ENCODE data around the gene KTN1. TPM values are rescaled to one million over a fixed set of nuclear protein-coding genes. Genes with fewer than 3 reads are reported as not detected.

The KTN1 gene, protein sequence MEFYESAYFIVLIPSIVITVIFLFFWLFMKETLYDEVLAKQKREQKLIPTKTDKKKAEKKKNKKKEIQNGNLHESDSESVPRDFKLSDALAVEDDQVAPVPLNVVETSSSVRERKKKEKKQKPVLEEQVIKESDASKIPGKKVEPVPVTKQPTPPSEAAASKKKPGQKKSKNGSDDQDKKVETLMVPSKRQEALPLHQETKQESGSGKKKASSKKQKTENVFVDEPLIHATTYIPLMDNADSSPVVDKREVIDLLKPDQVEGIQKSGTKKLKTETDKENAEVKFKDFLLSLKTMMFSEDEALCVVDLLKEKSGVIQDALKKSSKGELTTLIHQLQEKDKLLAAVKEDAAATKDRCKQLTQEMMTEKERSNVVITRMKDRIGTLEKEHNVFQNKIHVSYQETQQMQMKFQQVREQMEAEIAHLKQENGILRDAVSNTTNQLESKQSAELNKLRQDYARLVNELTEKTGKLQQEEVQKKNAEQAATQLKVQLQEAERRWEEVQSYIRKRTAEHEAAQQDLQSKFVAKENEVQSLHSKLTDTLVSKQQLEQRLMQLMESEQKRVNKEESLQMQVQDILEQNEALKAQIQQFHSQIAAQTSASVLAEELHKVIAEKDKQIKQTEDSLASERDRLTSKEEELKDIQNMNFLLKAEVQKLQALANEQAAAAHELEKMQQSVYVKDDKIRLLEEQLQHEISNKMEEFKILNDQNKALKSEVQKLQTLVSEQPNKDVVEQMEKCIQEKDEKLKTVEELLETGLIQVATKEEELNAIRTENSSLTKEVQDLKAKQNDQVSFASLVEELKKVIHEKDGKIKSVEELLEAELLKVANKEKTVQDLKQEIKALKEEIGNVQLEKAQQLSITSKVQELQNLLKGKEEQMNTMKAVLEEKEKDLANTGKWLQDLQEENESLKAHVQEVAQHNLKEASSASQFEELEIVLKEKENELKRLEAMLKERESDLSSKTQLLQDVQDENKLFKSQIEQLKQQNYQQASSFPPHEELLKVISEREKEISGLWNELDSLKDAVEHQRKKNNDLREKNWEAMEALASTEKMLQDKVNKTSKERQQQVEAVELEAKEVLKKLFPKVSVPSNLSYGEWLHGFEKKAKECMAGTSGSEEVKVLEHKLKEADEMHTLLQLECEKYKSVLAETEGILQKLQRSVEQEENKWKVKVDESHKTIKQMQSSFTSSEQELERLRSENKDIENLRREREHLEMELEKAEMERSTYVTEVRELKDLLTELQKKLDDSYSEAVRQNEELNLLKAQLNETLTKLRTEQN (N-terminal part only)
- total RNA-seq = 71.7 and 77.8 TPM in 2 replicates

DNA sequence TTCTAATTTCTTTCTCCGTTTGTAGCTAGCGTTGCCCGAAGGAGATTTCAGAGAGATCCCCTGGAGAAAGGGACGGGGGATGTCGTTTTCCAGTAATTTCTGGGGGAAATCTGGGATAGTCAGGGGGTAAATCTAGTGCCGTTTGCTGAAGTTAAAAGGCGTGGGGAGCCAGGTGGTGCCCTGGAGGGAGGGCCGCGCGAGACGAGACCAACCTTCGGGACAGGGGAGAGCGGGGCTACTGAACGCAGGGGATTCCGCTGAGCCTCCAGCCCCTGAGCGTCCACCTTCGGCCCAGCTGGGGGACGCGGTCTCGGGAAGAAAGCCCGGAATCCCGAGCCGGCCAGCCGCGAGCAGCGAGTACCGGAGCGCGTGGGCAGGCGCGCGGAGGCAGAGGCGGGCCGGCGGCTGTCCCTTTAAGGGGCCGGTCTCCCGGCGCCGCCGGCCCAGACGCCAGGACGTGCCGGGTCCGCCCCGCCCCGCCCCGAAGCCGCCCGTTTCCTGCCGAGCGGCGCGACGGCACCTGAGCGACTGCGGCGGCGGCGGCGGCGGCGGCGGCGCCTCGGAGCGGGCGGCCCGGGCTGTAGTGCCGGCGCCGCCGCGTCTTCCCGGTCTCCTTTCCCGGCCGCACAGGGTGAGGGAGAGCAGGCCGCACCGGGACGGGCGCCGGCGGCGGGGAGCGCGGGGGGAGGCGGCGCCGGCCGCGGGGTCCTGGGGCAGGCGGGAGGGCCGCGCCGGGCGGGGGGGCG is at the start of gene KTN1:
TSS of gene KTN1 (plus strand) at position 484 of the 746 bp plus-strand sequence. CDS start 31,842 bp downstream, outside the sequence.

Other genes with a start within 250 kb of the KTN1 start
- gene ATG14, start 168.4 kb upstream of the KTN1 start, total RNA-seq = 6.0 and 8.6 TPM in 2 replicates
- gene TBPL2, start 139.6 kb upstream of the KTN1 start, total RNA-seq = not detected in 2 replicates

Data from cardiac atrium fibroblast (primary cell).